ENCODE results near the gene ASAP2.

Gene ASAP2

GRCh38 chr2:9330612-9331270 is 124.1 kb downstream of the ASAP2 start:
- DNase-seq = no peak

GRCh38 chr2:9331704-9332103 is 125.1 kb downstream of the ASAP2 start:
- no peak for DNase-seq

- no peak for DNase-seq
Measured at GRCh38 chr2:9332136-9332852, 125.7 kb downstream of the ASAP2 start.

GRCh38 chr2:9332853-9333245 is 126.2 kb downstream of the ASAP2 start:
- DNase-seq = no peak

GRCh38 chr2:9333591-9334171 is 127.1 kb downstream of the ASAP2 start:
- no peak for DNase-seq

- no peak for DNase-seq
Measured at GRCh38 chr2:9334761-9335160, 128.1 kb downstream of the ASAP2 start.

- no peak for DNase-seq
Measured at GRCh38 chr2:9335322-9335832, 128.8 kb downstream of the ASAP2 start.

GRCh38 chr2:9336241-9336575 is 129.6 kb downstream of the ASAP2 start:
- DNase-seq = no peak

- DNase-seq = peak; percentile 6
Measured at GRCh38 chr2:9336576-9337314, 130.1 kb downstream of the ASAP2 start.

- DNase-seq = no peak
Measured at GRCh38 chr2:9337901-9338300, 131.3 kb downstream of the ASAP2 start.

- DNase-seq = no peak
Measured at GRCh38 chr2:9341337-9341887, 134.8 kb downstream of the ASAP2 start.

GRCh38 chr2:9342659-9343058 is 136.0 kb downstream of the ASAP2 start:
- DNase-seq = no peak

- no peak for DNase-seq
Measured at GRCh38 chr2:9343524-9343923, 136.9 kb downstream of the ASAP2 start.

GRCh38 chr2:9344434-9344833 is 137.8 kb downstream of the ASAP2 start:
- DNase-seq = no peak

- no peak for DNase-seq
Measured at GRCh38 chr2:9345343-9345742, 138.7 kb downstream of the ASAP2 start.

- DNase-seq = no peak
Measured at GRCh38 chr2:9345997-9346396, 139.4 kb downstream of the ASAP2 start.

- DNase-seq = no peak
Measured at GRCh38 chr2:9346885-9347284, 140.3 kb downstream of the ASAP2 start.

GRCh38 chr2:9347411-9347881 is 140.8 kb downstream of the ASAP2 start:
- no peak for DNase-seq

GRCh38 chr2:9354318-9354717 is 147.7 kb downstream of the ASAP2 start:
- DNase-seq = no peak

- no peak for DNase-seq
Measured at GRCh38 chr2:9355270-9355669, 148.7 kb downstream of the ASAP2 start.

GRCh38 chr2:9355716-9356115 is 149.1 kb downstream of the ASAP2 start:
- DNase-seq = no peak

- no peak for DNase-seq
Measured at GRCh38 chr2:9356261-9356660, 149.6 kb downstream of the ASAP2 start.

- DNase-seq = no peak
Measured at GRCh38 chr2:9358846-9359245, 152.2 kb downstream of the ASAP2 start.
